Erythroblast (primary cell): ENCODE data around the gene DNAJC5G.

Experiments used
- DNase-seq, 2 experiments: peaks; one replicate each; lab custom pipeline; 2025; lab: John Stamatoyannopoulos, UW
- GATA1 ChIP-seq: IDR thresholded peaks from 2 replicates; pipeline ENCODE4 v1.6.1; 2011; ENCODE audit warnings: low read depth, mild to moderate bottlenecking, control low read depth, low read length, moderate library complexity
- POLR2A ChIP-seq: IDR thresholded peaks from 2 replicates; pipeline ENCODE4 v1.6.1; 2011; ENCODE audit warnings: mild to moderate bottlenecking, low read length

Gene DNAJC5G

DNA sequence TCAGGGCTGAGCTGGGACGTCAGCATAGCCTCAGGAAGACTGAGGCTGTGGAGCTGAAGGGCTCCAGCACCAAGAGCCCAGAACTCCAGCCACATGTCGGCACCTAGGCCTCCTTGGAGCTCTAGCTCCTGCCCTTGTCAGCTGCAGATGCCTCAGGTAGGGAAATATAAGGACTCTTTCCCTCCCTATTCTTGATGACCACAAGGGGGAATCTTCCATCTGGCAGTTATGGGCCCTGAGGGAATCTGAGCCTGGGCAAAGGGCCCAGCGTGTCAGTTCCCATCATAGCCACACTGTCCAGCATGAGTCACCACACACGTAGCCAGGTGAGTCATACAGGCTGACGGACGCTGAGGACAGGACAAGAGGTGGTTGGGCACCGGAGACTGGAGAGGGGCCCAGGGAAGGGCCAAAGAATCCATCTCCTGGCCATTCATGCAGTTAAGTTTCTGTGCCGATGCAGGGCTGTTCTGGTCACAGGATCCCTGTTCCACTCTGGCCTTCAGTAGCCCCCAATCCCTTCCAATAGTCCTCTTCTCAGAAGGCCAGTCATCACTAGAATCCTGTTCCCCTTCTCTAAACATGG lies 45.8 kb downstream of the DNAJC5G start:
- DNase-seq: peak; percentile 54 to 70
- TF ChIP-seq GATA1 (no peak), POLR2A (no peak)

DNA sequence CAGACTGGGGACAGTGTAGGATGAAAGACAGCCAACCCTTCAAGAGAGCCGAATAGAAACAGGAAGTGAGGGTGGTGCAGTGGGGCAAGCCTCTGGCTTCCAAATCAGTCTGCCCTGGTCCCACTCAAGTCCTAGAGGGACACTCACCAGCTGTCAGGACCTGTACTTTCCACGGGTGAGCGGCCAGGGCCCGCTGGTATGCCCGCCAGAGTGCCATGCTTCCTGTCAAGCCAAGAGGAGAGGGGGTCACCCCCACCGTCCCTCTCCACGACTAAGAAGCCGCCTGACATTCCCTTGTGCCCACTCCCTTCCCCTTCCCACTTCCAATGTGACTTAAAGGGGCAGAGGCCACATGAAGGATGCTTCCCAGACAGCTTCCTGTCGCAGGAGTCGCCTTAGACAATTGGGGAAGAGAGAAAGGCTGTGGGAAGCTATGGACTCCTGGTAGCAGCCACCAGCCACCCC lies 47.1 kb downstream of the DNAJC5G start:
- DNase-seq: peak in 1 of 2 experiments; percentile 48
- TF ChIP-seq POLR2A (no peak), GATA1 (no peak)

DNA sequence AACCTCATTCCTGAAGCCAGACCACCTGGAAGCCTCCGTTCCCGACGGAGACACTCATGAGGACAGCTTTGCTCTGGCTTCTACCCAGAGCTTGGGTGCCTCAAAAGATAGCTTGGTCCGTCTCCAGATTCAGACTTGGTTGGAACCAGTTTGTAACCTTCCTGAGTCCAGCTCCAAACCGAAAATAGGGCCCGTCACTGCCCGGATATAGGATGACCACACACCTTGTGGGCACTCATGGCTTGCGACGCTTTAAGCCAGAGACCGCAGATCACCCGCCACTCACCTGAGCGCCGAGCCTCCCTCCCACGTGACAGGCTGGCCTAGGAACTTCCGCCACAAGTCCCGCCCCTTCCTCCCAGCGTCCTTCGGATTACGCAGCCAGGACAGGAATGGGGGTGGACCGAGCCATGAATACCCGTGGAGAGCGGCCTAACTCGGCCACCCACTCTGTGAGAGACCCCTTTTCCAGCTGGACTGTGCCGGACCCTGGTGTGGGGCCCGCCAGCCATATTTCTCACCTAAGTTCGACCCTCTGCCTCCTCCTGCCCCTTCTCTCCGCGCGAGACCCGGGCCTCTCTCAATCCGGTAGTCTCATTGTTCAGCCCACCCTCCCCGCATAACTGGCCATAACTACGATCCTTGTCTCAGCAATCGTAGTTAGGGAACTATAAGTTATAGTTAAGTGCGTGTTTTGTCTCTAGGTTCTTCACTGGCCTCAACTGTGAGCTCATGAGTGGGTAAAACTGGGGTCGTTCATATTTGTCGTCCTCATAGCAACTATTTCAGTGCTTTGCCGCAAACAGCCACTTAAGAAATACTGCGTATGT lies 47.7 kb downstream of the DNAJC5G start, which contains the start of gene MPV17:
MPV17 (minus strand) TSS at position 332 of the 830 bp plus-strand sequence. CDS start 580 bp downstream, outside the sequence.
- TF ChIP-seq POLR2A: peak; percentile 95
- no peak for TF ChIP-seq GATA1
- DNase-seq: peak; percentile 92 to 93

DNA sequence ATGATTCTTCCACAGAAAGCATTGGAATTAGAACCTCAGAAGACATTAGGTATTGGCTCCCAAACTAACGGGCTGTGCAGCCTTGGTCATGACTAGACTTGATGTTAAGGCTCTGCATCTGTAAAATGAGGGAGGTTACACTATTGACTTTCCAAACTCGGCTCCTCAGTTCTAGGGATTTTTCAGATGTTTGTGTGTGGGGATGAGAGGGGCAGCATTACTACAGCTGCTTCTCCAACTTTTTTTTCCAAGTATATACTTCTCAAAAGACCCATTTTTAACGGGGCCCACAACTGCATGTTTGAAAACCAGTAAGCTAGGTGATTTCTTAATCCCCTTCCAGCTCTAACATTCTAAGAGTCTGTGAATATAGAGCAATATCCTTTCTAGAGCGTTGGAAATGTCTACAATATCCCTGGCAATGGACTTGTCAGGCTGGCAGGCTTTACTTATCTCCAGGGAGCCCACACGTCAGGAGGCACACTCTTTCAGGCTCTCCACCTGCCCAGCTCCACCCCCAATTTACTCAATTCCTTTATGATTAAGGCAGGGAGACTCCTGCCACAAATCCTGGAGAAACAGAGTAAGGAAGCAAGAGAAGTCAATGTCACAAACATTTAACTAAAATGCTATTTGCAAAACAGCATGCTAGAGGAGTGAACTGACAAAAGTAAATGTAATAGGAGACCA lies 48.5 kb downstream of the DNAJC5G start:
- peak in 1 of 2 experiments; percentile 30 for DNase-seq
- no peak for TF ChIP-seq GATA1
- no peak for TF ChIP-seq POLR2A

DNA sequence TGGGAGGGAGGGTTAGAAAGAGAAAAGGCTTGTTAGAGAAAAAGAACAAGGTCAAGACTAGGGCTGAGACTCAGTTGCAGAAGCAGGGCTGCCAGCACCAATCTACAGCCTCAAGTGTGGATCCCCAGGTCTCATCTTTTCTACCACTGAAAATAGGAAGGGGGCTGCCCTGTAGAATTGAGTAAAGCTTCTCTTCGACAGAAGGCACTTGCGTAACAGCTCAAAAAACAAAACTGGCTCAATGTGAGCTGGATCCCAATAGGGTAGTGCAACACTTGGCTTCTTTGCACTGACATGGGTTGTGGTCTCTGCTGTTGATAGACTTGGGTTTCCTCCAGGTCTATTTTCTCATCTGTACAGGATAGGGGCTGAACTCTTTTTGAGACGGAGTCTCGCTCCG lies 49.5 kb downstream of the DNAJC5G start:
- TF ChIP-seq POLR2A (no peak), GATA1 (no peak)
- DNase-seq: no peak
